ENCODE results near the gene GALNT8. TPM values are rescaled to one million over a fixed set of nuclear protein-coding genes. Genes with fewer than 3 reads are reported as not detected.

GALNT8 gene
- total and polyA plus RNA-seq, 9 of the 15 experiments (the other 6 are each of a cell fraction or from before 2014, with no cell fraction given), result 0.11 to 0.23 (median 0.21) TPM; not detected in 6

GRCh38 chr12:4775936-4776335, 55.7 kb downstream of the GALNT8 start:
- ChIA-PET POLR2A (no interaction called here), CTCF (ENCODE audit: low intra/inter-chr PET ratio) (no interaction called here)
- Histone ChIP-seq H3K4me1 (replicated peaks in 1 of 2; ENCODE audit: control insufficient read depth in 2 of 2, insufficient read depth in 2 of 2, low read length in 2 of 2) (no peaks in the 10 kb centered on the region; a peak in 1 of 5 replicates), H3K36me3 (ENCODE audit: control insufficient read depth, insufficient read depth, low read length) (no peaks in the 10 kb centered on the region), H3K9me3 (replicated peaks; ENCODE audit: control insufficient read depth, insufficient read depth, low read depth, low read length) (no peaks in the 10 kb centered on the region), H3K4me2 (ENCODE audit: insufficient read depth, low read length) (no peak overlapping the region), H2AFZ (ENCODE audit: low read depth, low read length) (no peak overlapping the region), H3K9ac (ENCODE audit: insufficient read depth in 1 of 2, low read depth in 2 of 2, low read length in 2 of 2) (no peak overlapping the region), H3K4me3 (no peak overlapping the region), H3K79me2 (ENCODE audit: control insufficient read depth, insufficient read depth, low read length) (no peaks in the 10 kb centered on the region), H4K20me1 (replicated peaks; ENCODE audit: control insufficient read depth, insufficient read depth, low read length) (no peaks in the 10 kb centered on the region; the same call in 1 of the 2 replicates), H3K27me3 (ENCODE audit: control insufficient read depth in 2 of 2, insufficient read depth in 2 of 2, low read length in 2 of 2) (peaks cover 0 to 33% of the 10 kb centered on the region in 2 experiments; a peak in 2 of 5 replicates), H3K9me1 (ENCODE audit: control insufficient read depth, insufficient read depth, low read length) (no peaks in the 10 kb centered on the region), H3K27ac (ENCODE audit: extremely low read depth, low read depth, low read length) (no peak overlapping the region)
- FAIRE-seq, result no peak
- in situ Hi-C loops (cut with MboI) (no loop called here), intact Hi-C loops (cut with micrococcal nuclease) (no loop called here)
- no TSS peak for BruUV-seq (replicated peaks)
- WGBS (ENCODE audit: insufficient coverage, low coverage, missing lambda C conversion rate), result 5% methylated on average over 4 of the region's 4 CpGs
- no peak for ATAC-seq
- no peak for DNase-seq (ENCODE audit: extremely low read depth in 1 of 4, low spot score in 3 of 4)
- TF ChIP-seq ZNF263 (CRISPR knock-in tag; IDR thresholded peaks at IDR 0.05; ENCODE audit: borderline replicate concordance) (no peak), GABPB1 (CRISPR knock-in tag; IDR thresholded peaks at IDR 0.05) (no peak), ZNF282 (CRISPR knock-in tag; IDR thresholded peaks at IDR 0.05) (no peak), ZNF121 (CRISPR knock-in tag; conservative IDR thresholded peaks at IDR 0.05) (no peak), BRD9 (IDR thresholded peaks at IDR 0.05; ENCODE audit: low read depth, partially characterized antibody) (no peak), THRB (CRISPR knock-in tag; conservative IDR thresholded peaks at IDR 0.05) (no peak), NFIX (CRISPR knock-in tag; IDR thresholded peaks at IDR 0.05; ENCODE audit: low read depth) (no peak), MYNN (IDR thresholded peaks at IDR 0.05) (no peak), MYNN (CRISPR knock-in tag; IDR thresholded peaks at IDR 0.05) (no peak), ILK (tag; IDR thresholded peaks at IDR 0.05; ENCODE audit: borderline replicate concordance, low read depth) (no peak), DPF2 (IDR thresholded peaks at IDR 0.05) (no peak), CBX3 (IDR thresholded peaks at IDR 0.05; ENCODE audit: borderline replicate concordance in 1 of 2, low read length in 2 of 2) (no peak), PRDM10 (IDR thresholded peaks at IDR 0.05; ENCODE audit: partially characterized antibody) (no peak), ZNF75A (CRISPR knock-in tag; IDR thresholded peaks at IDR 0.05) (no peak), SAFB2 (IDR thresholded peaks at IDR 0.05; ENCODE audit: borderline replicate concordance, low read depth, low read length, severe bottlenecking) (no peak), HMGN3 (IDR thresholded peaks at IDR 0.05; ENCODE audit: borderline replicate concordance, extremely low read depth, insufficient read length, low read depth, low read length) (no peak), FOXK1 (CRISPR knock-in tag; IDR thresholded peaks at IDR 0.05; ENCODE audit: borderline replicate concordance) (no peak), TAF9B (IDR thresholded peaks at IDR 0.05; ENCODE audit: partially characterized antibody) (no peak), CREB5 (CRISPR knock-in tag; IDR thresholded peaks at IDR 0.05) (no peak)

Measured in K562 (cell line).